GM04503 (cell line): ENCODE measurements around the gene POGK.
"Not testable (repeated sequence)": the region's sequence is repeated elsewhere in the genome, so short reads cannot be mapped to it uniquely, and the experiment has no call there.

Experiments
- DNase-seq: peaks from one replicate; pipeline ENCODE4 v3.0.0-alpha.2; 2012; ENCODE audit warnings: low read depth

POGK gene

GRCh38 chr1:166855558-166855957, 16.3 kb downstream of the POGK start:
- DNase-seq = no peak

GRCh38 chr1:166857995-166858394, 18.7 kb downstream of the POGK start:
- DNase-seq = no peak

- DNase-seq = no peak
Measured at GRCh38 chr1:166858726-166859419, 19.6 kb downstream of the POGK start.

GRCh38 chr1:166859597-166859996, 20.3 kb downstream of the POGK start:
- no peak for DNase-seq

- DNase-seq = no peak
Measured at GRCh38 chr1:166865926-166866325, 26.7 kb downstream of the POGK start.

- DNase-seq = no peak
Measured at GRCh38 chr1:166868639-166869038, 29.4 kb downstream of the POGK start.

- no peak for DNase-seq
Measured at GRCh38 chr1:166869318-166870099, 30.2 kb downstream of the POGK start.

GRCh38 chr1:166870584-166870983, 31.3 kb downstream of the POGK start:
- no peak for DNase-seq

- no peak for DNase-seq
Measured at GRCh38 chr1:166874464-166874863, 35.2 kb downstream of the POGK start.

- no peak for DNase-seq
Measured at GRCh38 chr1:166875302-166875733, 36.0 kb downstream of the POGK start.

GRCh38 chr1:166875734-166876539, 36.7 kb downstream of the POGK start, which contains the start of gene TADA1:
TADA1 (minus strand) TSS chr1:166876264; CDS start chr1:166876233, 31 bp downstream.
- DNase-seq = peak; percentile 81

- DNase-seq = no peak
Measured at GRCh38 chr1:166876540-166876838, 37.2 kb downstream of the POGK start.

- not testable (repeated sequence) for DNase-seq
Measured at GRCh38 chr1:166878173-166878917, 39.1 kb downstream of the POGK start.

GRCh38 chr1:166882893-166883292, 43.6 kb downstream of the POGK start:
- DNase-seq = no peak

GRCh38 chr1:166884040-166884642, 44.9 kb downstream of the POGK start:
- no peak for DNase-seq

GRCh38 chr1:166884971-166885370, 45.7 kb downstream of the POGK start:
- DNase-seq = no peak

GRCh38 chr1:166888373-166889111, 49.3 kb downstream of the POGK start:
- no peak for DNase-seq

GRCh38 chr1:166889776-166890175, 50.5 kb downstream of the POGK start:
- DNase-seq = no peak

- no peak for DNase-seq
Measured at GRCh38 chr1:166895766-166896165, 56.5 kb downstream of the POGK start.

GRCh38 chr1:166899769-166900168, 60.5 kb downstream of the POGK start:
- DNase-seq = no peak

- DNase-seq = no peak
Measured at GRCh38 chr1:166900987-166901386, 61.7 kb downstream of the POGK start.
